ENCODE results near the gene AHCYL2.

Gene AHCYL2

DNA sequence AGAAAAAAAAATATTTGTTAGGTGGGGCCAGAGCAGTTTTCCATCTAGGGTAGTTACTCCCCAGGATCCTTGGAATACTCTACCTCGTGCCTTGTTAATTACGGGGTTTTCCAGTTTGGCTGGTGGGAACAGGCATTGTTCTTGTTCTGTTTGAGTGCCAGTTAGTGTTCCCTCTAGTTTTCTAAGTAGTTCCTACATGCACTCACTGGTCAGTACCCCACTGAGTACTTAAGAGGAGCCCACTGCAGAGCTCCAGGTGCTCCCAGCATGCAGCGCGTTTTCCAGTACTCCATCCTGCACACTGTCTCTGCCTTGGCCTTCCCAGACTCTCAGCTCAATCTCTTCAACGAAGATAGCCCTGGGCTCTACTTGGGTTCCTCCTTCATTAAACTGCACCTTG, 58.0 kb downstream of the AHCYL2 start:
- in situ Hi-C loops (cut with HindIII; ENCODE audit: low sequenced_read_pairs), result no loop called here

GRCh38 chr7:129283936-129284335, 59.1 kb downstream of the AHCYL2 start:
- no peak for DNase-seq (ENCODE audit: low read depth, low spot score)
- TF ChIP-seq, protein P1, sequence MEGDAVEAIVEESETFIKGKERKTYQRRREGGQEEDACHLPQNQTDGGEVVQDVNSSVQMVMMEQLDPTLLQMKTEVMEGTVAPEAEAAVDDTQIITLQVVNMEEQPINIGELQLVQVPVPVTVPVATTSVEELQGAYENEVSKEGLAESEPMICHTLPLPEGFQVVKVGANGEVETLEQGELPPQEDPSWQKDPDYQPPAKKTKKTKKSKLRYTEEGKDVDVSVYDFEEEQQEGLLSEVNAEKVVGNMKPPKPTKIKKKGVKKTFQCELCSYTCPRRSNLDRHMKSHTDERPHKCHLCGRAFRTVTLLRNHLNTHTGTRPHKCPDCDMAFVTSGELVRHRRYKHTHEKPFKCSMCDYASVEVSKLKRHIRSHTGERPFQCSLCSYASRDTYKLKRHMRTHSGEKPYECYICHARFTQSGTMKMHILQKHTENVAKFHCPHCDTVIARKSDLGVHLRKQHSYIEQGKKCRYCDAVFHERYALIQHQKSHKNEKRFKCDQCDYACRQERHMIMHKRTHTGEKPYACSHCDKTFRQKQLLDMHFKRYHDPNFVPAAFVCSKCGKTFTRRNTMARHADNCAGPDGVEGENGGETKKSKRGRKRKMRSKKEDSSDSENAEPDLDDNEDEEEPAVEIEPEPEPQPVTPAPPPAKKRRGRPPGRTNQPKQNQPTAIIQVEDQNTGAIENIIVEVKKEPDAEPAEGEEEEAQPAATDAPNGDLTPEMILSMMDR (IDR thresholded peaks at IDR 0.05; ENCODE audit: low read depth, low read length), result no peak
- in situ Hi-C loops (cut with HindIII; ENCODE audit: low sequenced_read_pairs), result no loop called here
- H3K4me3 ChIP-seq (ENCODE audit: low read depth, low read length), result no peak overlapping the region

More for the DNA sequence above, 58.0 kb downstream of the AHCYL2 start:
- TF ChIP-seq, protein P1 (IDR thresholded peaks at IDR 0.05; ENCODE audit: low read depth, low read length), result no peak
- DNase-seq (ENCODE audit: low read depth, low spot score), result no peak
- no peak overlapping the region for H3K4me3 ChIP-seq (ENCODE audit: low read depth, low read length)

DNA sequence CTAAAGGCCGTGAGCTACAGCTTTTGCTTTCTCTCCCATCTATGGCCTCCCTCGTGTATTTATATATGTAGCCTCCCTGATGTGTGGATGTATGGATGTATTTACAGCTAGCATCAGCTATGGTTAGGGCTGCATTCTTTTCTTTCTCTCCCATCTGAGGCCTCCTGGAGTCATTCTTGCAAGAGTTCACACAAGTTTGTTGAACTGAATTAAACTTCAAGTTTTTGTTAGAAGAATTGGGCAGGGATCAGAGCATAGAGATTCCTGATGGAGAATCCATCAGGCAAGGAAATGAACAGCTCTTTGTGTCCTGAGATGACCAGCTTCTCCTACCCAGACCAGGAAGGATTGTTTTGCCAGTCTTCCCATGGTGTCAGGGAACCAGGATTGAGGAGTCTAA, 60.3 kb downstream of the AHCYL2 start:
- in situ Hi-C loops (cut with HindIII; ENCODE audit: low sequenced_read_pairs), result no loop called here
- no peak overlapping the region for H3K4me3 ChIP-seq (ENCODE audit: low read depth, low read length)
- TF ChIP-seq, protein P1 (IDR thresholded peaks at IDR 0.05; ENCODE audit: low read depth, low read length), result no peak
- no peak for DNase-seq (ENCODE audit: low read depth, low spot score)

GRCh38 chr7:129292861-129293260, 68.0 kb downstream of the AHCYL2 start:
- in situ Hi-C loops (cut with HindIII; ENCODE audit: low sequenced_read_pairs), result no loop called here
- DNase-seq (ENCODE audit: low read depth, low spot score), result no peak

DNA sequence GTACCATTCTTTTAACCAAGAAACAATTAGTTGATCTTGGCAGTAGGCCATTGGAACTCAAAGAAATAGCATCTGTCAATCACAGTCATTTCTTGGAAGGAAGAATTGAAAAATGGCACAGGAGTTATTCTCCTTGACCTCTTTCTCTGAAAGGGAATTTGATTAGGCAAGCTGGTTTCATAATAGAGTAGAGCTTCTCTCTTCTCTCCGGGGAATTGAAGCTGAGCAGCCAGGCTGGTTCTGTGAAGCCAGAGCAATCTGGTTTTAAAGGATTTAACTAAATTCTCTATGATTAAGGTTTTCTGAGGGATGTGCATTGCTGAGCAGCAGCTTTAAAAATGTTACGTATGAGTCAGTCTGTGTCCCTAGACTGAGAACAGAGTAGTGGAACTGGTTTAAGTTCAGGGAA, 70.2 kb downstream of the AHCYL2 start:
- peak; percentile 37 for DNase-seq (ENCODE audit: low read depth, low spot score)
- TF ChIP-seq, protein P1 (IDR thresholded peaks at IDR 0.05; ENCODE audit: low read depth, low read length), result no peak
- no peak overlapping the region for H3K4me3 ChIP-seq (ENCODE audit: low read depth, low read length)
- in situ Hi-C loops (cut with HindIII; ENCODE audit: low sequenced_read_pairs), result no loop called here

More at GRCh38 chr7:129292861-129293260, 68.0 kb downstream of the AHCYL2 start:
- no peak overlapping the region for H3K4me3 ChIP-seq (ENCODE audit: low read depth, low read length)
- TF ChIP-seq, protein P1 (IDR thresholded peaks at IDR 0.05; ENCODE audit: low read depth, low read length), result no peak

DNA sequence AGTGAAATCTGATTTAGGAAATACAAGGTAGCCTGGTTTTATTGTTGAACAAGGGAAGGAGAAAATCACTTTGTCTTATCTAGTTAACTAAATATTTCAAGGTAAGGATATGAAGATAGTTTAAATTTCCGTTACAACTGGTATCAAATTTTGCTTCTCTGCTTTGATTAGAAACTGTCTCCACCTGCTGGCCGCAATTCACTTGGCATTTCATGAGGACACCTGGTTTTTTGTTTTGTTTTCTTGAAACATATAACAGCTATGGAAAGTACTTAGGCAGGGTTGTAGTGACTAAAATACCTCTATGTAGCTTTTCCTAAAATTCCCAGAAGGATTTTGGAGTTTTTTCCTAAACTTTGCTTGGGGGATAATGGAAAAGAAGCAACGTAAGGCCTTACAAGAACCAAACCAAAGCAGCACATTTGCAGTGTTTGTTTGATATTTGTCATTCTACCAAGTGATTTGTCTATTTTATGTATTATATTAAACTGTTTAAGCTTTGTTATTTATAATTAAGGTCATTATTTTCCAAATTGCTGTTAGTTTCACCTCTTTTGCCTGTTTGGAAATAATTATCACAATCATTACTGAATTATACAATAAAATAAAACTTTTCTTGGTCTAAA, 73.6 kb downstream of the AHCYL2 start:
- peak; percentile 45 for DNase-seq (ENCODE audit: low read depth, low spot score)
- in situ Hi-C loops (cut with HindIII; ENCODE audit: low sequenced_read_pairs), result no loop called here
- TF ChIP-seq, protein P1 (IDR thresholded peaks at IDR 0.05; ENCODE audit: low read depth, low read length), result peak; percentile 76
- no peak overlapping the region for H3K4me3 ChIP-seq (ENCODE audit: low read depth, low read length)
